GM23338 (cell line): ENCODE measurements around the gene PHAF1. TPM values are rescaled to one million over a fixed set of nuclear protein-coding genes. Genes with fewer than 3 reads are reported as not detected.

Experiments used
- ATAC-seq: fragments of 200-7000 bp; cut with Tn5 transposase; 3 replicates; pipeline ENCODE4 v1.9.1; 2020
- DNase-seq: peaks from one replicate; pipeline ENCODE4 v3.0.0-alpha.2; 2015; ENCODE audit warnings: low spot score
- H2AFZ ChIP-seq: fragments of 200-600 bp; sonication (generic); 2 replicates; pipeline ENCODE4 v1.8.0; 2016; ENCODE audit warnings: antibody characterized with exemption, mild to moderate bottlenecking, moderate library complexity
- H3F3A ChIP-seq: fragments of 200-600 bp; sonication (generic); replicated peaks from 2 replicates; pipeline ENCODE4 v1.8.0; 2017; ENCODE audit warnings: antibody characterized with exemption, mixed run types, low read depth
- H3K27ac ChIP-seq: fragments of 200-600 bp; sonication (generic); 2 replicates; pipeline ENCODE4 v1.6.1; 2016; ENCODE audit warnings: low read depth
- H3K27me3 ChIP-seq: fragments of 200-600 bp; sonication (generic); 2 replicates; pipeline ENCODE4 v1.8.0; 2016; ENCODE audit warnings: mild to moderate bottlenecking, mixed run types, moderate library complexity; ENCODE audit not compliant: insufficient read depth
- H3K36me3 ChIP-seq: fragments of 200-600 bp; sonication (generic); 2 replicates; pipeline ENCODE4 v1.8.0; 2016; ENCODE audit warnings: mild to moderate bottlenecking; ENCODE audit not compliant: insufficient read depth
- H3K4me1 ChIP-seq: fragments of 200-600 bp; sonication (generic); 2 replicates; pipeline ENCODE4 v1.8.0; 2016; ENCODE audit warnings: mild to moderate bottlenecking, moderate library complexity; ENCODE audit not compliant: insufficient read depth
- H3K4me2 ChIP-seq: fragments of 200-600 bp; sonication (generic); 2 replicates; pipeline ENCODE4 v1.7.1; 2017; ENCODE audit warnings: mixed run types
- H3K4me3 ChIP-seq: fragments of 200-600 bp; sonication (generic); 2 replicates; pipeline ENCODE4 v1.6.1; 2016; ENCODE audit warnings: mixed run types
- H3K79me2 ChIP-seq: fragments of 200-600 bp; sonication (generic); replicated peaks from 2 replicates; pipeline ENCODE4 v1.8.0; 2017; ENCODE audit warnings: mild to moderate bottlenecking; ENCODE audit not compliant: insufficient read depth
- H3K9me2 ChIP-seq: fragments of 200-600 bp; sonication (generic); 2 replicates; pipeline ENCODE4 v1.8.0; 2017; ENCODE audit not compliant: insufficient read depth
- H4K20me1 ChIP-seq: fragments of 200-600 bp; sonication (generic); replicated peaks from 2 replicates; pipeline ENCODE4 v1.8.0; 2017; ENCODE audit warnings: mild to moderate bottlenecking; ENCODE audit not compliant: insufficient read depth
- H3K27ac Mint-ChIP-seq: 2 replicates; pipeline ENCODE4 v1.8.0; 2020; ENCODE audit warnings: inconsistent platforms, mild to moderate bottlenecking, moderate library complexity, mixed read lengths
- H3K27me3 Mint-ChIP-seq: 3 replicates; pipeline ENCODE4 v1.8.0; 2022; ENCODE audit warnings: low read depth, mild to moderate bottlenecking, moderate library complexity, mixed read lengths, inconsistent platforms; ENCODE audit not compliant: insufficient read depth, poor library complexity
- H3K36me3 Mint-ChIP-seq: 3 replicates; pipeline ENCODE4 v1.8.0; 2021; ENCODE audit warnings: low read depth, mild to moderate bottlenecking, inconsistent platforms, moderate library complexity, mixed read lengths
- H3K4me1 Mint-ChIP-seq: 3 replicates; pipeline ENCODE4 v1.8.0; 2020; ENCODE audit warnings: mild to moderate bottlenecking, inconsistent platforms, mixed read lengths
- H3K4me3 Mint-ChIP-seq: 3 replicates; pipeline ENCODE4 v1.8.0; 2021; ENCODE audit warnings: moderate library complexity, mild to moderate bottlenecking, inconsistent platforms, mixed read lengths
- H3K9me3 Mint-ChIP-seq: 3 replicates; pipeline ENCODE4 v1.8.0; 2020; ENCODE audit warnings: moderate library complexity, mild to moderate bottlenecking, inconsistent platforms, mixed read lengths
- CREB1 ChIP-seq: fragments of 250-450 bp; sonication (Bioruptor Pico); IDR thresholded peaks from 2 replicates; pipeline ENCODE4 v1.5.0; 2020; ENCODE audit warnings: low read depth, mild to moderate bottlenecking, moderate library complexity
- CTCF ChIP-seq, 2 experiments: fragments of 200-600 bp in 1 of 2; sonication (generic) in 1 of 2; conservative IDR thresholded peaks; 2 replicates each; pipeline versions ENCODE4 v1.5.1 to v1.6.1; 2016 to 2017; ENCODE audit warnings: antibody characterized with exemption in 2 of 2, low read depth in 2 of 2, mild to moderate bottlenecking in 2 of 2, moderate library complexity in 1 of 2
- ETS1 ChIP-seq: IDR thresholded peaks from 2 replicates; pipeline ENCODE4 v1.6.1; 2016; ENCODE audit warnings: antibody characterized with exemption
- EZH2 ChIP-seq: fragments of 200-600 bp; sonication (generic); IDR thresholded peaks from one replicate; pipeline ENCODE4 v1.8.0; 2017; ENCODE audit warnings: antibody characterized with exemption, mild to moderate bottlenecking, low read depth; ENCODE audit not compliant: unreplicated experiment
- EZH2phosphoT487 ChIP-seq: fragments of 200-600 bp; sonication (generic); IDR thresholded peaks from one replicate; pipeline ENCODE4 v1.8.1; 2018; ENCODE audit warnings: antibody characterized with exemption; ENCODE audit not compliant: unreplicated experiment
- JUNB ChIP-seq: IDR thresholded peaks from one replicate; pipeline ENCODE4 v1.6.1; 2016; ENCODE audit warnings: antibody characterized with exemption; ENCODE audit not compliant: unreplicated experiment
- NANOG ChIP-seq: IDR thresholded peaks from 2 replicates; pipeline ENCODE4 v1.6.1; 2016; ENCODE audit warnings: antibody characterized with exemption, borderline replicate concordance
- POLR2AphosphoS5 ChIP-seq: IDR thresholded peaks from 2 replicates; pipeline ENCODE4 v1.6.1; 2016; ENCODE audit warnings: antibody characterized with exemption, low read depth
- REST ChIP-seq: IDR thresholded peaks from one replicate; pipeline ENCODE4 v1.6.1; 2018; ENCODE audit warnings: antibody characterized with exemption; ENCODE audit not compliant: unreplicated experiment
- STAT1 ChIP-seq: IDR thresholded peaks from one replicate; pipeline ENCODE4 v1.6.1; 2016; ENCODE audit warnings: antibody characterized with exemption; ENCODE audit not compliant: unreplicated experiment
- ZNF114 ChIP-seq: fragments of 250-450 bp; sonication (Bioruptor Pico); IDR thresholded peaks from 2 replicates; pipeline ENCODE4 v1.5.0; 2020; ENCODE audit warnings: mild to moderate bottlenecking, moderate library complexity
- ZNF331 ChIP-seq: fragments of 250-450 bp; sonication (Bioruptor Pico); IDR thresholded peaks from 2 replicates; pipeline ENCODE4 v1.5.0; 2020; ENCODE audit warnings: low read depth, mild to moderate bottlenecking, moderate library complexity
- ZNF462 ChIP-seq: fragments of 250-450 bp; sonication (Bioruptor Pico); IDR thresholded peaks from 2 replicates; pipeline ENCODE4 v1.5.0; 2020; ENCODE audit warnings: mild to moderate bottlenecking, moderate library complexity
- polyA plus RNA-seq: library from polyadenylated mRNA; unstranded; fragments of >200 nt; fragmentation: Nextera tagmentation; extraction: Ambion mirVana; gene quantifications from 2 replicates; pipeline ENCODE4 v1.2.1, GENCODE V29; 2016
- total RNA-seq: library from RNA; depleted of rRNA; stranded (reverse); fragments of >200 nt; shearing (Covaris generic); gene quantifications from 2 replicates; pipeline ENCODE4 v1.2.3, GENCODE V29; 2014

Gene PHAF1
- total and polyA plus RNA-seq, 2 experiments from 2014 or later: 14.7 to 35.9 TPM

GRCh38 chr16:67093098-67093726, 16.5 kb upstream of the PHAF1 start:
- Histone ChIP-seq H3K4me1 (no peaks in the 10 kb centered on the region), H3K79me2 (no peaks in the 10 kb centered on the region), H3F3A (no peaks in the 10 kb centered on the region), H2AFZ (no peak overlapping the region), H3K27ac (no peak overlapping the region), H4K20me1 (no peaks in the 10 kb centered on the region), H3K36me3 (no peaks in the 10 kb centered on the region), H3K4me2 (no peak overlapping the region), H3K4me3 (no peak overlapping the region), H3K9me2 (no peaks in the 10 kb centered on the region), H3K27me3 (no peaks in the 10 kb centered on the region)
- Mint-ChIP-seq H3K27ac (no peak overlapping the region), H3K27me3 (peaks cover 4% of the 10 kb centered on the region), H3K36me3 (no peaks in the 10 kb centered on the region), H3K4me1 (no peaks in the 10 kb centered on the region), H3K4me3 (no peak overlapping the region), H3K9me3 (no peaks in the 10 kb centered on the region)
- TF ChIP-seq JUNB (no peak), EZH2phosphoT487 (no peak), CREB1 (CRISPR knock-in tag) (no peak), ETS1 (no peak), ZNF331 (no peak), POLR2AphosphoS5 (no peak), EZH2 (no peak), NANOG (no peak), STAT1 (no peak), CTCF (conservative IDR thresholded peaks at IDR 0.05; ENCODE audit: low read depth in 2 of 2) (no peak), ZNF462 (CRISPR knock-in tag) (no peak), ZNF114 (CRISPR knock-in tag) (no peak), REST (no peak)
- ATAC-seq: no peak
- no peak for DNase-seq
